ENCODE results near the gene ECHDC3. TPM values are rescaled to one million over a fixed set of nuclear protein-coding genes. Genes with fewer than 3 reads are reported as not detected.

ECHDC3 gene
- polyA plus RNA-seq, 1 of the 3 experiments (the other 2 are of a cell fraction): 13.5 TPM

- TF ChIP-seq, protein P1, sequence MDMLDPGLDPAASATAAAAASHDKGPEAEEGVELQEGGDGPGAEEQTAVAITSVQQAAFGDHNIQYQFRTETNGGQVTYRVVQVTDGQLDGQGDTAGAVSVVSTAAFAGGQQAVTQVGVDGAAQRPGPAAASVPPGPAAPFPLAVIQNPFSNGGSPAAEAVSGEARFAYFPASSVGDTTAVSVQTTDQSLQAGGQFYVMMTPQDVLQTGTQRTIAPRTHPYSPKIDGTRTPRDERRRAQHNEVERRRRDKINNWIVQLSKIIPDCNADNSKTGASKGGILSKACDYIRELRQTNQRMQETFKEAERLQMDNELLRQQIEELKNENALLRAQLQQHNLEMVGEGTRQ (IDR thresholded peaks at IDR 0.05; ENCODE audit: borderline replicate concordance, low read depth, low read length): no peak
- no peak for TF ChIP-seq MXI1 (IDR thresholded peaks at IDR 0.05; ENCODE audit: low read depth, low read length)
- TF ChIP-seq MAX (IDR thresholded peaks at IDR 0.05; ENCODE audit: low read depth): no peak
- TF ChIP-seq RCOR1 (IDR thresholded peaks at IDR 0.05; ENCODE audit: low read length): no peak
- TF ChIP-seq, protein P2, sequence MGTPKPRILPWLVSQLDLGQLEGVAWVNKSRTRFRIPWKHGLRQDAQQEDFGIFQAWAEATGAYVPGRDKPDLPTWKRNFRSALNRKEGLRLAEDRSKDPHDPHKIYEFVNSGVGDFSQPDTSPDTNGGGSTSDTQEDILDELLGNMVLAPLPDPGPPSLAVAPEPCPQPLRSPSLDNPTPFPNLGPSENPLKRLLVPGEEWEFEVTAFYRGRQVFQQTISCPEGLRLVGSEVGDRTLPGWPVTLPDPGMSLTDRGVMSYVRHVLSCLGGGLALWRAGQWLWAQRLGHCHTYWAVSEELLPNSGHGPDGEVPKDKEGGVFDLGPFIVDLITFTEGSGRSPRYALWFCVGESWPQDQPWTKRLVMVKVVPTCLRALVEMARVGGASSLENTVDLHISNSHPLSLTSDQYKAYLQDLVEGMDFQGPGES (IDR thresholded peaks at IDR 0.05; ENCODE audit: low read depth, low read length): no peak
- TF ChIP-seq SMC3 (IDR thresholded peaks at IDR 0.05; ENCODE audit: low read depth, low read length): no peak
- TF ChIP-seq TEAD4 (IDR thresholded peaks at IDR 0.05; ENCODE audit: borderline replicate concordance, insufficient read depth): no peak
- TF ChIP-seq EP300 (IDR thresholded peaks at IDR 0.05; ENCODE audit: borderline replicate concordance in 1 of 2, low read depth in 1 of 2, low read length in 1 of 2): no peak
- H3K4me1 ChIP-seq (ENCODE audit: control insufficient read depth in 1 of 2, insufficient read depth in 2 of 2, low read depth in 1 of 2, low read length in 1 of 2): no peaks in the 10 kb centered on the region
- H3F3A ChIP-seq (replicated peaks; ENCODE audit: insufficient read depth): no peaks in the 10 kb centered on the region
- no peak overlapping the region for H3K4me3 ChIP-seq (ENCODE audit: low read depth in 2 of 2, low read length in 1 of 2)
- ChIA-PET POLR2A (no interaction called here), CTCF (interaction anchor here (0.7 to 2.9 kb wide), 2 partner anchors 26 to 121 kb away, joined by 3 to 7 read pairs; no protein-coding TSS in a partner anchor)
- no peaks in the 10 kb centered on the region for H3K36me3 ChIP-seq (replicated peaks in 1 of 2; ENCODE audit: control insufficient read depth in 1 of 2, insufficient read depth in 2 of 2, low read length in 1 of 2)
- H2AFZ ChIP-seq (ENCODE audit: low read depth): no peak overlapping the region
- no peak overlapping the region for H3K27ac ChIP-seq (ENCODE audit: low read depth in 2 of 2, low read length in 1 of 2)
- H4K20me1 ChIP-seq (ENCODE audit: insufficient read depth): no peaks in the 10 kb centered on the region
- H3K9me3 ChIP-seq: no peaks in the 10 kb centered on the region
- no peaks in the 10 kb centered on the region for H3K9me2 ChIP-seq
- DNase-seq: no peak
- H3K79me2 ChIP-seq (ENCODE audit: insufficient read depth): no peaks in the 10 kb centered on the region
- H3K4me2 ChIP-seq: no peak overlapping the region
- no peak overlapping the region for H3K9ac ChIP-seq
- no peaks in the 10 kb centered on the region for H3K27me3 ChIP-seq (ENCODE audit: insufficient read depth)
- 76% methylated on average over 5 of the region's 5 CpGs for WGBS (ENCODE audit: low lambda C conversion rate)
Measured at GRCh38 chr10:11698691-11699549, 43.3 kb upstream of the ECHDC3 start.

- no peak for DNase-seq
- ChIA-PET CTCF (interaction anchor here (0.7 to 2.9 kb wide), 2 partner anchors 25 to 120 kb away, joined by 3 to 7 read pairs; no protein-coding TSS in a partner anchor), POLR2A (no interaction called here)
- 70% methylated on average over 13 of the region's 14 CpGs for WGBS (ENCODE audit: low lambda C conversion rate)
- no peaks in the 10 kb centered on the region for H3F3A ChIP-seq (replicated peaks; ENCODE audit: insufficient read depth)
- TF ChIP-seq EP300 (IDR thresholded peaks at IDR 0.05; ENCODE audit: borderline replicate concordance in 1 of 2, low read depth in 1 of 2, low read length in 1 of 2) (no peak), EZH2phosphoT487 (IDR thresholded peaks at IDR 0.05; ENCODE audit: borderline replicate concordance, low read depth) (no peak), NFIC (IDR thresholded peaks at IDR 0.05; ENCODE audit: borderline replicate concordance) (no peak), CHD2 (IDR thresholded peaks at IDR 0.05; ENCODE audit: low read length, partially characterized antibody) (no peak), TEAD4 (IDR thresholded peaks at IDR 0.05; ENCODE audit: borderline replicate concordance, insufficient read depth) (no peak), FOXM1 (IDR thresholded peaks at IDR 0.05; ENCODE audit: low read depth) (no peak), YY1 (IDR thresholded peaks at IDR 0.05; ENCODE audit: low read depth) (no peak)
- TF ChIP-seq, protein P3, sequence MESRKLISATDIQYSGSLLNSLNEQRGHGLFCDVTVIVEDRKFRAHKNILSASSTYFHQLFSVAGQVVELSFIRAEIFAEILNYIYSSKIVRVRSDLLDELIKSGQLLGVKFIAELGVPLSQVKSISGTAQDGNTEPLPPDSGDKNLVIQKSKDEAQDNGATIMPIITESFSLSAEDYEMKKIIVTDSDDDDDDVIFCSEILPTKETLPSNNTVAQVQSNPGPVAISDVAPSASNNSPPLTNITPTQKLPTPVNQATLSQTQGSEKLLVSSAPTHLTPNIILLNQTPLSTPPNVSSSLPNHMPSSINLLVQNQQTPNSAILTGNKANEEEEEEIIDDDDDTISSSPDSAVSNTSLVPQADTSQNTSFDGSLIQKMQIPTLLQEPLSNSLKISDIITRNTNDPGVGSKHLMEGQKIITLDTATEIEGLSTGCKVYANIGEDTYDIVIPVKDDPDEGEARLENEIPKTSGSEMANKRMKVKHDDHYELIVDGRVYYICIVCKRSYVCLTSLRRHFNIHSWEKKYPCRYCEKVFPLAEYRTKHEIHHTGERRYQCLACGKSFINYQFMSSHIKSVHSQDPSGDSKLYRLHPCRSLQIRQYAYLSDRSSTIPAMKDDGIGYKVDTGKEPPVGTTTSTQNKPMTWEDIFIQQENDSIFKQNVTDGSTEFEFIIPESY (IDR thresholded peaks at IDR 0.05; ENCODE audit: borderline replicate concordance, low read depth): no peak
- TF ChIP-seq, protein P2 (IDR thresholded peaks at IDR 0.05; ENCODE audit: low read depth, low read length): no peak
- H3K4me2 ChIP-seq: no peak overlapping the region
- no peaks in the 10 kb centered on the region for H3K36me3 ChIP-seq (replicated peaks in 1 of 2; ENCODE audit: control insufficient read depth in 1 of 2, insufficient read depth in 2 of 2, low read length in 1 of 2)
- no peaks in the 10 kb centered on the region for H3K9me2 ChIP-seq
- H3K9me3 ChIP-seq: no peaks in the 10 kb centered on the region
- H2AFZ ChIP-seq (ENCODE audit: low read depth): no peak overlapping the region
- no peak overlapping the region for H3K4me3 ChIP-seq (ENCODE audit: low read depth in 2 of 2, low read length in 1 of 2)
- no peak overlapping the region for H3K9ac ChIP-seq
- H3K27ac ChIP-seq (ENCODE audit: low read depth in 2 of 2, low read length in 1 of 2): no peak overlapping the region
- H3K79me2 ChIP-seq (ENCODE audit: insufficient read depth): no peaks in the 10 kb centered on the region
- H3K4me1 ChIP-seq (ENCODE audit: control insufficient read depth in 1 of 2, insufficient read depth in 2 of 2, low read depth in 1 of 2, low read length in 1 of 2): no peaks in the 10 kb centered on the region
- H4K20me1 ChIP-seq (ENCODE audit: insufficient read depth): no peaks in the 10 kb centered on the region
- H3K27me3 ChIP-seq (ENCODE audit: insufficient read depth): no peaks in the 10 kb centered on the region
Measured at GRCh38 chr10:11699550-11700097, 42.6 kb upstream of the ECHDC3 start.

Data from SK-N-SH (cell line).